GM18909 (cell line): ENCODE data around the gene MACROD2.

Experiments used
- ATAC-seq: cut with Tn5 transposase; IDR thresholded peaks from one replicate; pipeline ENCODE4 v1.9.1; 2021; ENCODE audit warnings: mild to moderate bottlenecking; ENCODE audit not compliant: unreplicated experiment, poor library complexity

MACROD2 gene

GRCh38 chr20:16100111-16100510 is 2104.8 kb downstream of the MACROD2 start:
- ATAC-seq, result no peak

- no peak for ATAC-seq
These were observed 2105.5 kb downstream of the MACROD2 start for GRCh38 chr20:16100767-16101166.
